ENCODE results near the gene SAPCD2.
"Not testable (repeated sequence)": the region's sequence is repeated elsewhere in the genome, so short reads cannot be mapped to it uniquely, and the experiment has no call there.

SAPCD2 gene, protein sequence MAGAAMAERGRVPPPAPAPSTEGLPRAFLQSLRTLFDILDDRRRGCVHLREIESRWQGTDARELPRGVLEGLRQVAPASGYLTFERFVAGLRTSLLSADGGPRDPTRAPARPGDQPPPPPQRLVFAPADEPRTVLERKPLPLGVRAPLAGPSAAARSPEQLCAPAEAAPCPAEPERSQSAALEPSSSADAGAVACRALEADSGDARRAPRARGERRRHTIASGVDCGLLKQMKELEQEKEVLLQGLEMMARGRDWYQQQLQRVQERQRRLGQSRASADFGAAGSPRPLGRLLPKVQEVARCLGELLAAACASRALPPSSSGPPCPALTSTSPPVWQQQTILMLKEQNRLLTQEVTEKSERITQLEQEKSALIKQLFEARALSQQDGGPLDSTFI

DNA sequence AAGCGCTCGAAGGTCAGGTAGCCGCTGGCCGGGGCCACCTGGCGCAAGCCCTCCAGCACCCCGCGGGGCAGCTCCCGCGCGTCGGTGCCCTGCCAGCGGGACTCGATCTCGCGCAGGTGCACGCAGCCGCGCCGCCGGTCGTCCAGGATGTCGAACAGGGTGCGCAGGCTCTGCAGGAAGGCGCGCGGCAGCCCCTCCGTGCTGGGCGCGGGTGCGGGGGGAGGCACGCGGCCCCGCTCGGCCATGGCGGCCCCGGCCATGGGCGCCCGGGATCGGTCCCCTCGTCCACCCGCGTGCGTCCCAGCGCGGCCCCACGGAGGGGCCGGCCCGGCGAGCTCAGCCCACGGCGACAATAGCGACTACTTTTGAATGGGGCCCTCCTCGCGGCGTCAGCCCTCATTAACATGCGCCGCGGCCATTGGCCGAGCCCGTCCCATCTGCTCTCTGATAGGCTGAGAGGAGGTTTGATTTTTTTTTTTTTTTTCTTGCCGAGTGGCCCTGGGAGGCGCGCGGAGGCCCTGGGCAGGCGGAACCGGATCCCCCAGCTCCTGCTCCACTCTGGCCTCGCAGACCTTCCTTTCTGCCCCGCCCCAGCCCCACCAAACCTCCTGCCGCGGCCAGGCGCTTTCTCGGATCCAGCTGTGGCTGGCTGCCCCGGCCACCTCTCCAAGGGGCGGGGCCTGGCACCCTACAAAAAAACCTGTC is at the start of gene SAPCD2:
Gene SAPCD2, minus strand, starts transcription at position 357 of the 705 bp plus-strand sequence. Its CDS starts 97 bp downstream, at position 260.
- DNase-seq (ENCODE audit: extremely low read depth in 1 of 2, low read depth in 1 of 2) = peak; percentile 55 to 69

DNA sequence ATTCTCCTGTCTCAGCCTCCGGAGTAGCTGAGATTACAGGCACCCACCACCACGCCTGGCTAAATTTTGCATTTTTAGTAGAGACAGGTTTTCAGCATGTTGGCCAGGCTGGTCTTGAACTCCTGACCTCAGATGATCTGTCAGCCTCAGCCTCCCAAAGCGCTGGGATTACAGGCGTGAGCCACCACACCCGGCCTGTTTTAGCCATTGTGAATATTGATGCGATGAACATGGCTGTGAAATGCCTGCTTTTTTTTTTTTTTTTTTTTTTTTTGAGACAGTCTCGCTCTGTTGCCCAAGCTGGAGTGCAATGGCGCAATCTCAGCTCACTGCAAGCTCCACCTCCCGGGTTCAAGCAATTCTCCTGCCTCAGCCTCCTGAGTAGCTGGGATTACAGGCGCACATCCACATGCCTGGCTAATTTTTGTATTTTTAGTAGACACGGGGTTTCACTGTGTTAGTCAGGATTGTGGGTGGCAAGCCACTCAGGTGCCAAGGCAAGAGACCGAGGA is 47.8 kb upstream of the SAPCD2 start:
- DNase-seq (ENCODE audit: extremely low read depth in 1 of 2, low read depth in 1 of 2) = not testable (repeated sequence)

DNA sequence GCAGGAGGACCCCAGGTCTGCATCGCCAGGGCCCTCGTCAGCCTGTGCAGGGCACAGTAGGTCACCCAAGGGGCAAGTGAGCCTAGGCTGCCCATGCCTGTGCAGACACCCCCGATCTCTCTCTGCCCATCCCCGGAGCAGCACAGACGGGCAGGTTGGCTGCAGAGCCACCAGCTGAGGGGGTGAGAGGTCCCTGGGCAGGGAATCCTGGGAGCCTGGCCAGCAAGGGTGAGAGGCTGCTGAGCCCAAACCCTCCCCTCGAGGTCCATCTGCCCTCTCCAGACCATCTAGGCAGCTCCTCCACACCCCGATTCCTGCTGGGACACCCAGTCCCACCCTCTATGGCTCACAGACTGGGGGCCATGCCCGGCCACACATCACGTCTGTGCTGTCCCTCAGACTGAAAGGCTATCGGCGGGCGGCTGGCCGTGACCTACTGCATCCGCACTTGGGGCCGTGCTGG is 46.9 kb upstream of the SAPCD2 start:
- no peak for DNase-seq (ENCODE audit: extremely low read depth in 1 of 2, low read depth in 1 of 2)

- no peak for DNase-seq (ENCODE audit: extremely low read depth in 1 of 2, low read depth in 1 of 2)
These were observed 46.4 kb upstream of the SAPCD2 start for GRCh38 chr9:137116728-137117127.

DNA sequence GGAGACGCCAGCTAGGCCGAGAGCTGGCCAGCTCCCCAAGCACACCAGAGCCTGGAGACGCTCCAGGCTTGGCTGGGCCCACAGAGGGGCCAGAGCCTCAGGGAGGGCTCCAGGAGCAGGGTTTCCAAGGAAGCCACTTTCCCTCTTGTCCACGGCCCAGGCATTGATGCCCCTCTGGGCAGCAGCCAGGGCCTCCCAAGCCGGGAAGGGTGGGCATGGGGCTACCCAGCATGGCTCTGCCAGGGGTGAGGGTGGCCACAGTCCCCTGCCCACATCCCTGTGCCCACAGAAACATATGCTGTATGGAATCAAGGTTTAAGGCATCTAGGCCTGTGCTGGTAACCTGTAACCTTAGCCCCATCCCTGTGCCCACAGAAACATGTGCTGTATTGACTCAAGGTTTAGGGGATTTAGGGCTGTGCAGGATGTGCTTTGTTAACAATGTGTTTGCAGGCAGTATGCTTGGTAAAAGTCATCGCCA is 45.7 kb upstream of the SAPCD2 start:
- no peak for DNase-seq (ENCODE audit: extremely low read depth in 1 of 2, low read depth in 1 of 2)

GRCh38 chr9:137115394-137116026 is 45.2 kb upstream of the SAPCD2 start:
- DNase-seq (ENCODE audit: extremely low read depth in 1 of 2, low read depth in 1 of 2) = no peak

DNA sequence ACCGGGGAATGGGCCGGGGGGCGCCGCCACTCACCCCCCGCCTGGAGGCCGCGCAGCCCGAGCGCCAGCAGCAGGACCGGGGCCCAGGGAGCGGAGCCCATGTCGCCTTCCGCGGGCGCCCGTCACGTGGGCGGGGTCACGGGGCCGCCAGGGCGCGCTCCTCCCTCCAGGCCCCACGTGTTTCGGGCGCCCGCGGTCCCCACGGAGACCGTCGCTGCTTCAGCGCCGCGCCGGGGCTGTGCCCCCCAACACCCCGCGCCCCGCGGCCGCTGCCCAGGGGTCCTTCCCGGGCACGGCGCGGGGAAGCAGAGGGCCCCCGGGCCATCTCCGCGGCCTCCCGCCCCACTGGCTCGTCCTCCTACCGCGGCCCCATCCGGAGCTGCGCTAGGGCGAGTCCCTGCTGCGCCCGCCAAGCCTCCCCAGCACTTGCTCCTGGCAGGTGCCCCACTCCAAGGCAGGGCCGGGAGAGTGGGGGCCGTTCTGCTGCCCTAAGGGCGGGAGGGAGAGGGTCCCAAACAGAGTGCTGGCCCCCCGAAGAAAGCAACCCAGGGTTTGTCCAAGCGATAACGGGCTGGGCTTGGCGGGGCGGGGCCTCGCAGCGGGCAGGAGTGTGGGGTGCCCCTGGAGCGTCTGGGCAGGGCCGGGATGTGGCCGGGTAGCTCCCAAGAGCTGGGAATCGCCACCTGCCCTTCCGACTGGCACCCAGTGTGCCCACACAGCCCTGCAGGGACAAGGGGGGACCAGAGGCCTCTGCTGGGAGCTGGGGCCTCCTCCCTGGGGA is 44.4 kb upstream of the SAPCD2 start, which contains the start of gene DPP7:
Gene DPP7, minus strand, starts transcription at position 121 of the 781 bp plus-strand sequence. Its CDS starts 20 bp downstream, at position 101.
- peak; percentile 40 to 75 for DNase-seq (ENCODE audit: extremely low read depth in 1 of 2, low read depth in 1 of 2)

DNA sequence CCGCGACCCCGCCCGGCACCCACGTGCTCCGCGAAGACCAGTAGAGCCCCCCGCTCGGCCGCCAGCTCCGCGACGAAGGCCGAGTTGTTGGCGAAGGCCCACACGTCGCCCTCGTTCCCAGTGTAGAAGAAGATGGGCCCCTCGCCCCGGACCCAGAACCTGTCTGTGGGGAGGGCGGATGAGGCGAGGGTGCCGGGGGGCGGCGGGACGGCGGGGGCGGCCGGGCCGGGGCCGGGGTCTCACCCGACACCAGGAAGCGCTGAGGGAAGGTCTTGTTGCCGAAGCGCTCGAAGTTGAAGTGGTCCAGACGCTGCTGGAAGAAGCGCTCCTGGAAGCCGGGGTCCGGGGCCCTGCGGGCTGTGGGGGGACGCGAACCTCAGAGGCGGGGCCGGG is 43.9 kb upstream of the SAPCD2 start:
- no peak for DNase-seq (ENCODE audit: extremely low read depth in 1 of 2, low read depth in 1 of 2)

DNA sequence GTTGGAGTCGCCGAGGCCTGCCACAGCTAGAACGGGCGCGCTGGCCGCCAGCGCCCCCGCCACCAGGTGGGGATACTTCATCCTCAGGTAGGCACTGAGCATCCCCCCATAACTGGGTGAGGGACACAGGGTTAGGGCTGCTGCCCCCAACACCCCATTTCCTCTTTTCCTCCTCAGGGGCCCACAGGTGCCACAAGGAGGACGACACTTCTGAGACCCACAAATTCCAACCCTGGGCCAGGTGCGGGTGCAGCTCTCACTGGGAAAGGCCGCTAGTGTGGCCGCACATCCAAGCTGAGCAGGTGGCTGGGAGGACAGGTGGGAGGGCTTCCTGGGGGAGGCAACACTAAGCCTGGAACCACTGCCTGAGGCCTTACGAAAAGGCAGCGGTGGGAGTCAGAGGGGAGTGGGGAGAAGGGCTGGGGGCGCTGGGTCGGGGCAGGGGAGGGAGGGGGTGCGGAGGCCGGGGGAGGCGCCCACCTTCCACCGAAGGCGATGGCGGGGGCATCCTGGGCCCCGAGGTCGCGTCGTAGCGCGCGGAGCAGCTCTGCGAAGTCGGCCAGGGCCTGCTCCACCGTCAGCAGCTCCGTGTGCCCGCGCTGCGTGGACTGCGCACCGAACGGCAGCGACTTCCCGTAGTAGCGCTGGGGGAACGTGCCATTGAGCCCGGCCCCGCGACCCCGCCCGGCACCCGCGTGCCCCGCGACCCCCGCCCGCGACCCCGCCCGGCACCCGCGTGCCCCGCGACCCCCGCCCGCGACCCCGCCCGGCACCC is 43.2 kb upstream of the SAPCD2 start:
- no peak for DNase-seq (ENCODE audit: extremely low read depth in 1 of 2, low read depth in 1 of 2)

GRCh38 chr9:137112564-137113384 is 42.4 kb upstream of the SAPCD2 start:
- no peak for DNase-seq (ENCODE audit: extremely low read depth in 1 of 2, low read depth in 1 of 2)

GRCh38 chr9:137111788-137112563 is 41.6 kb upstream of the SAPCD2 start:
- DNase-seq (ENCODE audit: extremely low read depth in 1 of 2, low read depth in 1 of 2) = no peak

DNA sequence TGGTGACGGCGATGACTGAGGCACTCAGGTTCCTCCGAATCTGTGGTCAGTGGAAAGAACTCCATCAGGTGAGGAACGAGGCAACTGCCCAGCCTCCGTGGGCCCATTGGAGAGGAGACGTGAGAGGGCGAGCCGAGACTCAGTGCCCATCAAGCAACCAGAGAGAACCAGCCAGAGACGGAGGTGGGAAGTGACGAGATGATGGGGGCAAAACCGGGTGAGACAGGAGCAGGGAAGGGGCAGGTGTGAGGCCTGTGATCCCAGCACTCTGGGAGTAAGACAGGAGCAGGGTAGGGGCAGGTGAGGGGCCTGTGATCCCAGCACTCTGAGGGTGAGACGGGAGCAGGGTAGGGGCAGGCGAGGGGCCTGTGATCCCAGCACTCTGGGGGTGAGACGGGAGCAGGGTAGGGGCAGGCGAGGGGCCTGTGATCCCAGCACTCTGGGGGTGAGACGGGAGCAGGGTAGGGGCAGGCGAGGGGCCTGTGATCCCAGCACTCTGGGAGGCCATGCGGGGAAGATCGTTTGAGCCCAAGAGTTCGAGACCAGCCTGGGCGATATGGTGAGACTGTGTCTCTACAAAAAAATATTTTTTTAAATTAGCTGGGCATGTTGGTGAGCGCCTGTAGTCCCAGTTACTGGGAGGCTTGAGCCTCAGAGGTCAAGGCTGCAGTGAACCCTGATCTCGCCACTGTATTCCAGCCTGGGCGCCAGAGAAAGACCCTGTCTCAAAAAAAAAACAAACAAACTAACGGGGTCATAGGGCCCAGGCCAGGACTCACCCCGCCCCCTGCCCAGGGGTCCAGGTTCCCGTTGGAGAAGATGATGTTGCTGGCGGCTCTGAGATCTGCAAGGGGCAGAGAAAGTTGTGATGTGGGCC is 40.8 kb upstream of the SAPCD2 start:
- DNase-seq (ENCODE audit: extremely low read depth in 1 of 2, low read depth in 1 of 2) = no peak

- DNase-seq (ENCODE audit: extremely low read depth in 1 of 2, low read depth in 1 of 2) = no peak
These were observed 40.0 kb upstream of the SAPCD2 start for GRCh38 chr9:137110147-137110910.

GRCh38 chr9:137109250-137110146 is 39.1 kb upstream of the SAPCD2 start:
- no peak for DNase-seq (ENCODE audit: extremely low read depth in 1 of 2, low read depth in 1 of 2)

- DNase-seq (ENCODE audit: extremely low read depth in 1 of 2, low read depth in 1 of 2) = no peak
These were observed 38.4 kb upstream of the SAPCD2 start for GRCh38 chr9:137108608-137109249.
